Stomach (tissue), 9 donors: ENCODE results near the gene ATXN7L1. TPM values are rescaled to one million over a fixed set of nuclear protein-coding genes. Genes with fewer than 3 reads are reported as not detected.

Source experiments
- DNase-seq, 2 donors: peaks; one replicate each; pipeline versions ENCODE4 v3.0.0 to v3.0.0-alpha.2; 2013 to 2019
- H3K27ac ChIP-seq, 5 donors: fragments of 200-600 bp in 4 of 5; sonication (generic) in 4 of 5; one replicate each; pipeline ENCODE4 v1.5.1; 2013 to 2019; ENCODE audit warnings: mild to moderate bottlenecking in 1 of 5, moderate library complexity in 1 of 5
- H3K27me3 ChIP-seq, 3 donors: fragments of 200-600 bp; sonication (generic); one replicate each; pipeline ENCODE4 v1.5.1; 2017 to 2019; ENCODE audit warnings: mixed run types in 1 of 3
- H3K36me3 ChIP-seq, 4 donors: fragments of 200-600 bp; sonication (generic); 1 replicate in 3 of 4; 2 replicates in 1 of 4; pipeline ENCODE4 v1.5.1; 2016 to 2019
- H3K4me1 ChIP-seq, 4 donors: fragments of 200-600 bp; sonication (generic); one replicate each; pipeline ENCODE4 v1.5.1; 2016 to 2019
- H3K4me3 ChIP-seq, 4 donors: fragments of 200-600 bp; sonication (generic) in 3 of 4; one replicate each; pipeline ENCODE4 v1.5.1; 2016 to 2019; ENCODE audit warnings: mild to moderate bottlenecking in 1 of 4
- H3K9me3 ChIP-seq, 4 donors: fragments of 200-600 bp; sonication (generic); one replicate each; pipeline ENCODE4 v1.5.1; 2016 to 2019
- CTCF ChIP-seq, 7 experiments: fragments of 450-650 bp in 4 of 7; fragments of 200-600 bp in 3 of 7; sonication (generic) in 3 of 7; IDR thresholded peaks; one replicate each; pipeline ENCODE4 v1.5.1; 2016 to 2019; ENCODE audit warnings: antibody characterized with exemption in 7 of 7, control low read depth in 2 of 7, mild to moderate bottlenecking in 1 of 7
- EP300 ChIP-seq: sonication (generic); formaldehyde crosslinking; IDR thresholded peaks from one replicate; pipeline ENCODE4 v1.6.1; 2017; ENCODE audit warnings: antibody characterized with exemption
- POLR2A ChIP-seq, 4 donors: fragments of 450-650 bp; IDR thresholded peaks; one replicate each; pipeline ENCODE4 v1.6.1; 2016; ENCODE audit warnings: antibody characterized with exemption in 4 of 4, control low read depth in 2 of 4, mild to moderate bottlenecking in 1 of 4, moderate library complexity in 1 of 4
- POLR2AphosphoS5 ChIP-seq, 3 donors: sonication (generic); formaldehyde crosslinking; IDR thresholded peaks; one replicate each; pipeline ENCODE4 v1.6.1; 2016; ENCODE audit warnings: antibody characterized with exemption in 3 of 3
- WGBS, 5 donors: extraction: QIAGEN DNeasy Blood & Tissue Kit in 3 of 5; methylation state at CpG; one replicate each; pipeline versions ENCODE4 v1.1.5 to v1.1.7; 2013 to 2018; 5-methylcytosine and 5-hydroxymethylcytosine counted together
- intact Hi-C: fragments of 100-400 bp; cut with DNase I; formaldehyde crosslinking; loops from one replicate; pipeline ENCODE4 v1.15.1; 2023; ENCODE audit warnings: low total_unique reads
- polyA plus RNA-seq, 3 donors: library from polyadenylated mRNA; stranded (reverse); fragments of 200-250 nt; gene quantifications; one replicate each; pipeline ENCODE4 v1.2.3, GENCODE V29; 2013
- total RNA-seq, 5 donors: library from RNA; depleted of rRNA; stranded (reverse); fragments of >200 nt; gene quantifications; one replicate each; pipeline versions ENCODE4 v1.1.0 to v1.2.3, GENCODE V29; 2014 to 2016
- donor health status: healthy with polysubstance abuse.
- donor health status: Bipolar disorder and iron deficiency.
- donor health status: healthy.

Gene ATXN7L1
- total and polyA plus RNA-seq, 8 donors: 3.8 to 92.2 (median 8.8) TPM

- no peak overlapping the region for H3K27ac ChIP-seq
- no peaks in the 10 kb centered on the region for H3K36me3 ChIP-seq
- H3K27me3 ChIP-seq: peaks cover 0 to 6% (median 0%) of the 10 kb centered on the region in 3 donors
- no peak for TF ChIP-seq EP300
- no peak for TF ChIP-seq POLR2AphosphoS5 (IDR thresholded peaks at IDR 0.05)
- TF ChIP-seq CTCF (IDR thresholded peaks at IDR 0.05): no peak
- TF ChIP-seq POLR2A (IDR thresholded peaks at IDR 0.05): no peak
- peaks cover 0 to 20% (median 0%) of the 10 kb centered on the region in 4 donors for H3K9me3 ChIP-seq
- DNase-seq: no peak
- H3K4me3 ChIP-seq: no peak overlapping the region
- peaks cover 6 to 10% (median 9%) of the 10 kb centered on the region in 4 donors for H3K4me1 ChIP-seq
- intact Hi-C loops: no loop called here
- WGBS, 5 donors: 79 to 94% (median 81%) methylated on average over 23 to 37 of the region's 39 CpGs
Observed at GRCh38 chr7:105583061-105583460, 293.3 kb downstream of the ATXN7L1 start.

GRCh38 chr7:105581066-105581811 lies 295.2 kb downstream of the ATXN7L1 start, which contains the start of gene EFCAB10:
Gene EFCAB10 (minus strand): TSS chr7:105581493. CDS start chr7:105581463, 30 bp downstream.
- WGBS, 5 donors: 10 to 26% (median 13%) methylated on average over 31 to 36 of the region's 36 CpGs
- no peaks in the 10 kb centered on the region for H3K36me3 ChIP-seq
- TF ChIP-seq CTCF (IDR thresholded peaks at IDR 0.05) (no peak), POLR2A (IDR thresholded peaks at IDR 0.05) (no peak), POLR2AphosphoS5 (IDR thresholded peaks at IDR 0.05) (no peak), EP300 (no peak)
- peaks cover 0 to 6% (median 0%) of the 10 kb centered on the region in 3 donors for H3K27me3 ChIP-seq
- H3K4me1 ChIP-seq: peaks cover 6 to 10% (median 9%) of the 10 kb centered on the region in 4 donors
- H3K27ac ChIP-seq: no peak within 1 kb of the TSS
- H3K4me3 ChIP-seq: peak within 1 kb of the TSS; percentile 34 to 47 (median 39)
- DNase-seq: peak; percentile 70 to 88
- intact Hi-C loops: no loop called here
- peaks cover 0 to 20% (median 0%) of the 10 kb centered on the region in 4 donors for H3K9me3 ChIP-seq

GRCh38 chr7:105580022-105580740 lies 296.2 kb downstream of the ATXN7L1 start:
- H3K27me3 ChIP-seq: peaks cover 0 to 6% (median 0%) of the 10 kb centered on the region in 3 donors
- H3K27ac ChIP-seq: no peak overlapping the region
- WGBS, 5 donors: 86 to 90% (median 88%) methylated on average over 22 of the region's 22 CpGs
- no peak for DNase-seq
- no peak overlapping the region for H3K4me3 ChIP-seq
- TF ChIP-seq EP300: no peak
- no peak for TF ChIP-seq POLR2A (IDR thresholded peaks at IDR 0.05)
- TF ChIP-seq POLR2AphosphoS5 (IDR thresholded peaks at IDR 0.05): no peak
- TF ChIP-seq CTCF (IDR thresholded peaks at IDR 0.05): no peak
- intact Hi-C loops: no loop called here
- peaks cover 6 to 10% (median 9%) of the 10 kb centered on the region in 4 donors for H3K4me1 ChIP-seq
- H3K36me3 ChIP-seq: no peaks in the 10 kb centered on the region
- peaks cover 0 to 20% (median 0%) of the 10 kb centered on the region in 4 donors for H3K9me3 ChIP-seq

GRCh38 chr7:105578496-105578895 lies 297.9 kb downstream of the ATXN7L1 start:
- peaks cover 6 to 10% (median 9%) of the 10 kb centered on the region in 4 donors for H3K4me1 ChIP-seq
- TF ChIP-seq CTCF (IDR thresholded peaks at IDR 0.05) (no peak), POLR2A (IDR thresholded peaks at IDR 0.05) (no peak), POLR2AphosphoS5 (IDR thresholded peaks at IDR 0.05) (no peak), EP300 (no peak)
- intact Hi-C loops: no loop called here
- H3K9me3 ChIP-seq: peaks cover 0 to 6% (median 0%) of the 10 kb centered on the region in 4 donors
- no peak overlapping the region for H3K27ac ChIP-seq
- no peak for DNase-seq
- H3K27me3 ChIP-seq: peaks cover 0 to 6% (median 0%) of the 10 kb centered on the region in 3 donors
- H3K4me3 ChIP-seq: no peak overlapping the region
- no peaks in the 10 kb centered on the region for H3K36me3 ChIP-seq
